OCI-LY1 (cell line): Measurements from ENCODE around the gene CAMK2A.

ENCODE experiments used
- H2AFZ ChIP-seq: fragments of 200-600 bp; sonication (generic), shearing (Covaris generic); 2 replicates; pipeline ENCODE4 v1.6.0; 2014; ENCODE audit warnings: antibody characterized with exemption, mild to moderate bottlenecking, low read length
- H3F3A ChIP-seq: fragments of 200-600 bp; sonication (generic), shearing (Covaris generic); 2 replicates; pipeline ENCODE4 v1.6.0; 2014; ENCODE audit warnings: mild to moderate bottlenecking, antibody characterized with exemption, low read length, moderate library complexity; ENCODE audit not compliant: insufficient read depth
- H3K27ac ChIP-seq: fragments of 200-600 bp; sonication (generic); 2 replicates; pipeline ENCODE4 v1.5.1; 2014; ENCODE audit warnings: low read length, mixed run types, mild to moderate bottlenecking, low read depth; ENCODE audit not compliant: poor library complexity, severe bottlenecking
- H3K27me3 ChIP-seq: fragments of 200-600 bp; sonication (generic); 2 replicates; pipeline ENCODE4 v1.6.0; 2014; ENCODE audit warnings: antibody characterized with exemption, mild to moderate bottlenecking, low read length, moderate library complexity; ENCODE audit not compliant: insufficient read depth
- H3K36me3 ChIP-seq: fragments of 200-600 bp; sonication (generic); 2 replicates; pipeline ENCODE4 v1.6.1; 2014; ENCODE audit warnings: mild to moderate bottlenecking, antibody characterized with exemption, low read length, moderate library complexity, mixed read lengths; ENCODE audit not compliant: insufficient read depth
- H3K4me1 ChIP-seq: fragments of 200-600 bp; sonication (generic); 2 replicates; pipeline ENCODE4 v1.5.1; 2014; ENCODE audit warnings: mild to moderate bottlenecking, low read length, moderate library complexity; ENCODE audit not compliant: insufficient read depth, severe bottlenecking
- H3K4me2 ChIP-seq: fragments of 200-600 bp; sonication (generic), shearing (Covaris generic); 2 replicates; pipeline ENCODE4 v1.6.1; 2014; ENCODE audit warnings: low read length
- H3K4me3 ChIP-seq: fragments of 200-600 bp; sonication (generic); 2 replicates; pipeline ENCODE4 v1.5.1; 2014; ENCODE audit warnings: low read length, low read depth, mild to moderate bottlenecking, mixed read lengths; ENCODE audit not compliant: poor library complexity, severe bottlenecking
- H3K79me2 ChIP-seq: fragments of 200-600 bp; shearing (Covaris generic); 2 replicates; pipeline ENCODE4 v1.6.1; 2016; ENCODE audit warnings: mixed run types, low read length, mixed read lengths; ENCODE audit not compliant: insufficient read depth
- H3K9ac ChIP-seq: fragments of 200-600 bp; sonication (generic), shearing (Covaris generic); 2 replicates; pipeline ENCODE4 v1.6.1; 2014; ENCODE audit warnings: mild to moderate bottlenecking, low read length, mixed read lengths
- H3K9me2 ChIP-seq: fragments of 200-600 bp; sonication (generic), shearing (Covaris generic); 2 replicates; pipeline ENCODE4 v1.6.1; 2014; ENCODE audit warnings: low read depth, mild to moderate bottlenecking, low read length, mixed read lengths
- H3K9me3 ChIP-seq: fragments of 200-600 bp; shearing (Covaris generic); 2 replicates; pipeline ENCODE4 v1.6.1; 2014; ENCODE audit warnings: low read length, mixed read lengths
- H4K20me1 ChIP-seq: fragments of 200-600 bp; sonication (generic), shearing (Covaris generic); 2 replicates; pipeline ENCODE4 v1.6.0; 2016; ENCODE audit warnings: mild to moderate bottlenecking, low read length; ENCODE audit not compliant: insufficient read depth
- EZH2 ChIP-seq: fragments of 200-600 bp; sonication (generic), shearing (Covaris generic); IDR thresholded peaks from 2 replicates; pipeline ENCODE4 v1.8.0; 2017; ENCODE audit warnings: borderline replicate concordance, mixed run types, mild to moderate bottlenecking, antibody characterized with exemption, low read length, moderate library complexity, mixed read lengths
- TF ChIP-seq, protein P1 (sequence below): fragments of 200-600 bp; sonication (generic), shearing (Covaris generic); IDR thresholded peaks from 2 replicates; pipeline ENCODE4 v1.5.1; 2017; ENCODE audit warnings: mild to moderate bottlenecking, antibody characterized with exemption, low read length, moderate library complexity, mixed read lengths

CAMK2A gene

DNA sequence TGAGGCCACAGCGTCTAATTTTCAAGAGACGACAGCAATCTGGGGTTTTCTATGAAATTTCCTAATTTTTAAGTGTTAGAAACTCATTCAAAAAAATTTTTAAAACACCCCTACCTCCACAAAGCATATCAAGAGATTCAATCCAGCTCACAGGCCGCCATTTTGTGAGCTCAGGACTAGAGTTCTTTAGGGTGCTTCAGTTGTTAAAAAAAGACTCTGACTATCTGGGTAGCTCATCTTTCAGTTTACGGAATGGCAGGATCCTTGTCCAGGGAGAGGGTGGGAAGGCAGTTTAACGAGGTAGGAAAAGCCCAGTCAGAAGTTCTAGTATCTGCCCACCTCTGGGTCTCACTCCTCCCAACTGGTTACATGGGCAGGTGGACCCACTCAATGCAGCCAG is 43.1 kb downstream of the CAMK2A start:
- TF ChIP-seq, protein P1, sequence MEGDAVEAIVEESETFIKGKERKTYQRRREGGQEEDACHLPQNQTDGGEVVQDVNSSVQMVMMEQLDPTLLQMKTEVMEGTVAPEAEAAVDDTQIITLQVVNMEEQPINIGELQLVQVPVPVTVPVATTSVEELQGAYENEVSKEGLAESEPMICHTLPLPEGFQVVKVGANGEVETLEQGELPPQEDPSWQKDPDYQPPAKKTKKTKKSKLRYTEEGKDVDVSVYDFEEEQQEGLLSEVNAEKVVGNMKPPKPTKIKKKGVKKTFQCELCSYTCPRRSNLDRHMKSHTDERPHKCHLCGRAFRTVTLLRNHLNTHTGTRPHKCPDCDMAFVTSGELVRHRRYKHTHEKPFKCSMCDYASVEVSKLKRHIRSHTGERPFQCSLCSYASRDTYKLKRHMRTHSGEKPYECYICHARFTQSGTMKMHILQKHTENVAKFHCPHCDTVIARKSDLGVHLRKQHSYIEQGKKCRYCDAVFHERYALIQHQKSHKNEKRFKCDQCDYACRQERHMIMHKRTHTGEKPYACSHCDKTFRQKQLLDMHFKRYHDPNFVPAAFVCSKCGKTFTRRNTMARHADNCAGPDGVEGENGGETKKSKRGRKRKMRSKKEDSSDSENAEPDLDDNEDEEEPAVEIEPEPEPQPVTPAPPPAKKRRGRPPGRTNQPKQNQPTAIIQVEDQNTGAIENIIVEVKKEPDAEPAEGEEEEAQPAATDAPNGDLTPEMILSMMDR: no peak
- no peak for TF ChIP-seq EZH2
- no peak overlapping the region for H3K9ac ChIP-seq
- no peaks in the 10 kb centered on the region for H3K36me3 ChIP-seq
- H3K9me3 ChIP-seq: no peaks in the 10 kb centered on the region
- no peak overlapping the region for H3K4me3 ChIP-seq
- H3K27me3 ChIP-seq: no peaks in the 10 kb centered on the region; the same call in 1 of the 2 replicates
- H3K4me2 ChIP-seq: no peak overlapping the region
- no peaks in the 10 kb centered on the region for H3F3A ChIP-seq
- H3K27ac ChIP-seq: no peak overlapping the region
- H4K20me1 ChIP-seq: no peaks in the 10 kb centered on the region
- no peaks in the 10 kb centered on the region for H3K4me1 ChIP-seq
- no peaks in the 10 kb centered on the region for H3K9me2 ChIP-seq
- no peaks in the 10 kb centered on the region for H3K79me2 ChIP-seq
- H2AFZ ChIP-seq: no peak overlapping the region

- Histone ChIP-seq H3K4me2 (no peak overlapping the region), H3F3A (no peaks in the 10 kb centered on the region), H3K9me3 (no peaks in the 10 kb centered on the region), H3K79me2 (no peaks in the 10 kb centered on the region), H3K9me2 (no peaks in the 10 kb centered on the region), H3K27ac (no peak overlapping the region), H3K9ac (no peak overlapping the region), H3K4me3 (no peak overlapping the region), H3K27me3 (no peaks in the 10 kb centered on the region; the same call in 1 of the 2 replicates), H3K36me3 (no peaks in the 10 kb centered on the region), H2AFZ (no peak overlapping the region), H4K20me1 (no peaks in the 10 kb centered on the region), H3K4me1 (no peaks in the 10 kb centered on the region)
- no peak for TF ChIP-seq EZH2
- TF ChIP-seq, protein P1: no peak
These were observed 43.8 kb downstream of the CAMK2A start for GRCh38 chr5:150245808-150246207.

DNA sequence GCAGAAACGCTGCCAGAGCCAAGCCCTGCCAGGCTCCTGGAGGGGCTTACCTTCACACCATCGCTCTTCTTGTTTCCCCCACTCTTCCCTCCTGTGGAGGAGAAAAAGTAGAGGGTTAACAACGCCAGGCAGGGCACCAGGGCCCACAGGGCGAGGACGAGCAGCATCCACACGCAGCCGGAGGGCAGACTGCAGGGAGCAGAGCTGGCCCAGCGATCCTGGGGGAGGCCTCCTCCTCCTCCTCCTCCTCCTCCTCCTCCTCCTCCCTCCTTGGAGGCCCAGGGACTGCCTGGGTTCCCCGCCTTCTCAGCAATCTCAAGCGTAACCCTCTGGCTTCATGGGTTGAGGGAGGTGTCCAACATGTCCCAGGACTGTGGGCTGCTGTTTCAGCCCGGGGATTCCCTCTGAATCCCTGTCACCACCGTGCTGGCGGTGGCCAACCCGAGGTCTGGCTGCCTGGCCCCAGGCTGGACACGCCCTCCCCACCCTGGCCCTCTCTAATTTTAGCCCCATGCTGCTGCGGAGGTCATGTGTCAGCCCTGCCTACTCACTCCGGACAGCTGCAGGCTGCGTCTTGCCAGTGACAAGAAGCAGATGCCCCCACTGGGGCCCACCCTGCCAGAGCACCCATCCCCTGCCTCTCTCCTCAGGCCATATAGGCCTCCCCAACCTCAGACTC is 44.3 kb downstream of the CAMK2A start:
- no peaks in the 10 kb centered on the region for H3K4me1 ChIP-seq
- H4K20me1 ChIP-seq: no peaks in the 10 kb centered on the region
- no peak overlapping the region for H2AFZ ChIP-seq
- H3K9me2 ChIP-seq: no peaks in the 10 kb centered on the region
- no peaks in the 10 kb centered on the region for H3K9me3 ChIP-seq
- no peaks in the 10 kb centered on the region for H3F3A ChIP-seq
- H3K27me3 ChIP-seq: no peaks in the 10 kb centered on the region; the same call in 1 of the 2 replicates
- no peak overlapping the region for H3K9ac ChIP-seq
- no peak overlapping the region for H3K27ac ChIP-seq
- no peaks in the 10 kb centered on the region for H3K36me3 ChIP-seq
- no peak overlapping the region for H3K4me2 ChIP-seq
- TF ChIP-seq EZH2: no peak
- TF ChIP-seq, protein P1: no peak
- H3K79me2 ChIP-seq: no peaks in the 10 kb centered on the region
- H3K4me3 ChIP-seq: no peak overlapping the region
